Muscle layer of colon (tissue), 2 donors: ENCODE results near the gene CHD2.

Experiments used
- H3K27ac ChIP-seq: one replicate; pipeline ENCODE4 v1.7.0; 2013; ENCODE audit warnings: low read depth, mild to moderate bottlenecking, low read length, moderate library complexity
- H3K27me3 ChIP-seq, 2 donors: one replicate each; pipeline ENCODE4 v1.7.0; 2013; ENCODE audit warnings: low read length in 2 of 2, mild to moderate bottlenecking in 2 of 2; ENCODE audit not compliant: insufficient read depth in 2 of 2, control insufficient read depth in 1 of 2
- H3K36me3 ChIP-seq: one replicate; pipeline ENCODE4 v1.7.0; 2013; ENCODE audit warnings: mild to moderate bottlenecking, low read length; ENCODE audit not compliant: insufficient read depth
- H3K4me1 ChIP-seq: one replicate; pipeline ENCODE4 v1.7.0; 2013; ENCODE audit warnings: mild to moderate bottlenecking, low read length; ENCODE audit not compliant: insufficient read depth
- H3K4me3 ChIP-seq, 2 donors: one replicate each; pipeline ENCODE4 v1.7.0; 2013; ENCODE audit warnings: low read length in 2 of 2, low read depth in 1 of 2, mild to moderate bottlenecking in 1 of 2, moderate library complexity in 1 of 2
- H3K9ac ChIP-seq: one replicate; pipeline ENCODE4 v1.7.0; 2013; ENCODE audit warnings: low read length
- H3K9me3 ChIP-seq: one replicate; pipeline ENCODE4 v1.7.0; 2013; ENCODE audit warnings: mild to moderate bottlenecking, low read length
- donor health status: abdominal sarcoma.
- donor health status: Adenocarcinoma of cecum.

CHD2 gene

DNA sequence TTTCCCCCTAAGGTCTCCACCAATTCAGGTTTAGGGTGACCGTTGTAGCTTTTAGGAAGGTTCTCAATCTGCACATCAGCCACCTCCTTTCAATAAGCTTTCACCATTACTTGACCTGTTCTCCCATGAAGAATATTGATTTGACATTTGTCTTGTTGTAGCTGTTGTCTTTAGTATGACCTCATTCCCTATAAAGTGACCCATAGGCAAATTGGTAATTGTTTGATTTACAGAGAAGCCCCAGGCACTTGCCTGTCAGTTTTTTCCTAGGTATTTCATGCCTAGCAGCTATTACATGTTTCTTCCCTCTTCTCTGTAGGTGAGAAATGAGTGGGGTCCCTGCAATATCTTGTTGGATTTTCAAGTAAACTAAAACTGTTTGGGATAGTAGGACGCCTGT lies 36.0 kb downstream of the CHD2 start:
- no peak overlapping the region for H3K27ac ChIP-seq
- H3K9ac ChIP-seq, result no peak overlapping the region
- H3K4me3 ChIP-seq, result no peak overlapping the region
- peaks cover 14% of the 10 kb centered on the region for H3K4me1 ChIP-seq
- no peaks in the 10 kb centered on the region for H3K27me3 ChIP-seq
- peaks cover 63% of the 10 kb centered on the region for H3K36me3 ChIP-seq
- no peaks in the 10 kb centered on the region for H3K9me3 ChIP-seq

DNA sequence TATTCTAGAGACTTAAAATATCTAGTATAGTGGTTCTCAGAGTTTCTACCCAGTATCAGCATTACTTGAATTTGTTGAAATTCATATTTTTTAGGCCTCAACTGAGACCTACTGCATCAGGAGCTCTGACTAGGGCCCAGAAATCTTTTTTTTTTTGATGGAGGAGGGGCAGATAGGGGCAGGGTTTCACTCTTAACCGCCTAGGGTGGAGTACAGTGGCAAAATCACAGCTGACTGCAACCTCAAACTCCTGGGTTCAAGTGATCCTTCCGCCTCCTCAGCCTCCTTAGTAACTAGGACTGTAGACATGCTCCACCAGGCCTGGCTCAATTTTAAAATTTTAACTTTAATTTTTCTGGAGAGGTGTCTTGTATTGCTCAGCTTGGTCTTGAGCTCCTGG lies 36.6 kb downstream of the CHD2 start:
- Histone ChIP-seq H3K4me1 (peaks cover 14% of the 10 kb centered on the region), H3K9me3 (no peaks in the 10 kb centered on the region), H3K4me3 (no peak overlapping the region), H3K27me3 (no peaks in the 10 kb centered on the region), H3K36me3 (peaks cover 63% of the 10 kb centered on the region), H3K27ac (no peak overlapping the region), H3K9ac (no peak overlapping the region)

DNA sequence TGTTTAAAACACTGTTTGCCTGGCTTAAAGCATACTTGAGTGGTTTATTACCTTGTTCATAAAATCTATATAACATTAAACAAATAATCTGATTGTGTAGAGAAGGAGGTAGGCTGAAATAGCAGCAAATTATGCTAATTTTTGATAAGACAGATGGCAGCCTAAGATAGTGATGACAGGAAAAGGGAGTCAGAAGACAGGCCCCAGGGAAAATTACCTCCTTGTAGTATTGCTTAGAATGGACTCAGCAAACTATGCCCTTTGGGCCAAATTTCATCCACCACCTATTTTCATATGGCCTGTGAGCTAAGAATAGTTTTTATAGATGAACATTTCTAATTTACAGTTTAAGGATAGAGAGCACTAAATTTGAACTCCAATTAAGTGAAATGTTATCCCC lies 37.8 kb downstream of the CHD2 start:
- no peak overlapping the region for H3K27ac ChIP-seq
- H3K27me3 ChIP-seq, result no peaks in the 10 kb centered on the region
- H3K36me3 ChIP-seq, result peaks cover 74% of the 10 kb centered on the region

DNA sequence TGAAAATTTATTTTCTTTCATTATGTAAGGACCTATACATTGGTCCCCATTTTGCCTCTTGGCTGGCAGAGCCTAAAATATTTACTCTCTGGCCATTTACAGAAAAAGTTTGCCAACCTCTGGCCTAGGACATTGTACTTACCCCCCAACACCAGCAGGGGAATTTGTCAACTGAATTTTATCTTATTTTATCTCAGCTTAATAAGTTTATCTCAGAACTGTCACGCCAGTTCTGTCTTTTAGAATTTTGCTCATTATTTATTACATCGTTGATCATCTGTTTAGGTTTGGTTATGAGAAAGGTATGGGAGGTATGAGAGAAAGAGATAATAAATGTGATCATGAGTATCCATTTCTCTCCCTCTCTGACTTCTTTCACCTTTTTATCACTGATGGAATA lies 38.3 kb downstream of the CHD2 start:
- no peak overlapping the region for H3K27ac ChIP-seq
- H3K4me1 ChIP-seq, result peaks cover 14% of the 10 kb centered on the region
- no peaks in the 10 kb centered on the region for H3K27me3 ChIP-seq
- no peak overlapping the region for H3K9ac ChIP-seq
- no peak overlapping the region for H3K4me3 ChIP-seq
- peaks cover 75% of the 10 kb centered on the region for H3K36me3 ChIP-seq
- no peaks in the 10 kb centered on the region for H3K9me3 ChIP-seq

More for the DNA sequence above, 37.8 kb downstream of the CHD2 start:
- Histone ChIP-seq H3K9ac (no peak overlapping the region), H3K9me3 (no peaks in the 10 kb centered on the region), H3K4me3 (no peak overlapping the region), H3K4me1 (peaks cover 14% of the 10 kb centered on the region)

DNA sequence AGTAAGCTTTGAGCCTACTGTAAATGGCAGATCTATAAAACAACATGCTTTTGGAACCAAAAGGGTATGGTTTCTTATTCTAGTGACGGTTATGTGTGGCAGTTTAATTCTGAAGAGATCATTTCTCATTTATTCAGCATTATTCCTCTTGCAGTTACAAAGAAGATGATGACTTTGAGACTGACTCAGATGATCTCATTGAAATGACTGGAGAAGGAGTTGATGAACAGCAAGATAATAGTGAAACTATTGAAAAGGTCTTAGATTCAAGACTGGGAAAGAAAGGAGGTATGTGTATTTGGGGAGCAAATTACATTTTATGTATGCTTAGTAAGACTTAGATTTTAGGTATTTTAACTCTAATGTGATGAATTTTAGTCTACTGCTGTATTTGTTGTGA lies 41.5 kb downstream of the CHD2 start:
- no peaks in the 10 kb centered on the region for H3K27me3 ChIP-seq
- H3K4me1 ChIP-seq, result peaks cover 14% of the 10 kb centered on the region
- H3K9ac ChIP-seq, result no peak overlapping the region
- H3K9me3 ChIP-seq, result no peaks in the 10 kb centered on the region
- H3K4me3 ChIP-seq, result no peak overlapping the region
- no peak overlapping the region for H3K27ac ChIP-seq
- peaks cover 73% of the 10 kb centered on the region for H3K36me3 ChIP-seq

DNA sequence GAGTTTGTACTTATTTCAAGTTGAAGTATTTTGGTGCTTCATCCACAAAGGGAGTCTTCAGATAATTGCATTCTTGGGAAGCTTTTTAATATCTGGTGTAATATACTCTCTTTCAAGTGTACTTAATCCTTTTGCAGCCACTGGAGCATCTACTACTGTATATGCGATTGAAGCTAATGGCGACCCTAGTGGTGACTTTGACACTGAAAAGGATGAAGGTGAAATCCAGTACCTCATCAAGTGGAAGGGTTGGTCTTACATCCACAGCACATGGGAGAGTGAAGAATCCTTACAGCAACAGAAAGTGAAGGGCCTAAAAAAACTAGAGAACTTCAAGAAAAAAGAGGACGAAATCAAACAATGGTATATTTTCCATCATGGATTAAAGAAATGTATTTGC lies 42.6 kb downstream of the CHD2 start:
- peaks cover 10% of the 10 kb centered on the region for H3K4me1 ChIP-seq
- H3K27ac ChIP-seq, result no peak overlapping the region
- H3K9me3 ChIP-seq, result no peaks in the 10 kb centered on the region
- H3K27me3 ChIP-seq, result no peaks in the 10 kb centered on the region
- H3K4me3 ChIP-seq, result no peak overlapping the region
- no peak overlapping the region for H3K9ac ChIP-seq
- peaks cover 77% of the 10 kb centered on the region for H3K36me3 ChIP-seq

DNA sequence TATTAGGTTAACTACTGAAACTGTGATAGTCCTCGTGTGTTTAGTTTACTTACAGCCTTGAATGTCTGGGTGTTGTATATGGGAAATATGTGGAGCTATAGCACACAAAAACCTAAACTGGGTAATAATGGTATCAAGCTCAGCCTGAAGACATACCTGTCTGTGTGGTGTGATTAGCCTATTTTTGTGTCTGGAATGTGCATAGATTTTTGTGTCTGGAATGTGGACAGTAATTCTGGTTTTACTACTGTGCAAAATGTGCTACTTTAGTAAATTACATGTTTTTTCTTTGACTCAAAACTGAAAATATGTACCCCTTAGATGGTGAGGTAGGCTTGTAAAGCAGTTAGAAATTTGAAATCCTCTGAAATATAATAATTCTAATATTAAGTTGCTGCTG lies 43.5 kb downstream of the CHD2 start:
- no peak overlapping the region for H3K4me3 ChIP-seq
- no peaks in the 10 kb centered on the region for H3K9me3 ChIP-seq
- H3K4me1 ChIP-seq, result peaks cover 3% of the 10 kb centered on the region
- H3K27ac ChIP-seq, result no peak overlapping the region
- H3K36me3 ChIP-seq, result peaks cover 83% of the 10 kb centered on the region
- no peak overlapping the region for H3K9ac ChIP-seq
- no peaks in the 10 kb centered on the region for H3K27me3 ChIP-seq

DNA sequence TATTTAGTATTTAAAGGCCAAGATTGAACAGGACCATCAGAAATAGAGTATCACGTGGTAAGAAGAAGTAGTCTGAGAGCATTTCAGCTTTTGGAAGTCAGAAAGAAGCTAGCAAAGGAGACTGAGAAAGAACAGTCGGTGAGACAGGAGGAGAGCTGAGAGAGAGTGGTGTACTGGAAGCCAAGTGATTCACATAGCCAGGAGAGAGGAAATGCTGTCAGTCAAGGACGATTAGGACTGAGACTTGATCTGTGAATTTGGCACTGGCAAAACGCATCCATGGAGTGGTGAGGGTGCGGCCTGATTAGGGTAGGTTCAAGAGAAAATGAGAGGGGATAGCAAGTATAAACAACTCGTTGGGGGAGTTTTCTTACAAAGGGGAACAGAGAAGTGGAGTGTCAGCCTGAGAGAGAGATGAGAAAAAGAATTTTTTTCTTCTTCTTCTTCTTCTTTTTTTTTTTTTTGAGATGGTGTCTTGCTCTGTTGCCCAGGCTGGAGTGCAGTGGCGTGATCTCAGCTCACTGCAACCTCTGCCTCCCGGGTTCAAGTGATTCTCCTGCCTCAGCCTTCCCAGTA lies 44.9 kb downstream of the CHD2 start:
- Histone ChIP-seq H3K4me1 (no peaks in the 10 kb centered on the region), H3K9me3 (peaks cover 14% of the 10 kb centered on the region), H3K9ac (no peak overlapping the region), H3K27ac (no peak overlapping the region), H3K36me3 (peaks cover 87% of the 10 kb centered on the region), H3K27me3 (no peaks in the 10 kb centered on the region), H3K4me3 (no peak overlapping the region)

DNA sequence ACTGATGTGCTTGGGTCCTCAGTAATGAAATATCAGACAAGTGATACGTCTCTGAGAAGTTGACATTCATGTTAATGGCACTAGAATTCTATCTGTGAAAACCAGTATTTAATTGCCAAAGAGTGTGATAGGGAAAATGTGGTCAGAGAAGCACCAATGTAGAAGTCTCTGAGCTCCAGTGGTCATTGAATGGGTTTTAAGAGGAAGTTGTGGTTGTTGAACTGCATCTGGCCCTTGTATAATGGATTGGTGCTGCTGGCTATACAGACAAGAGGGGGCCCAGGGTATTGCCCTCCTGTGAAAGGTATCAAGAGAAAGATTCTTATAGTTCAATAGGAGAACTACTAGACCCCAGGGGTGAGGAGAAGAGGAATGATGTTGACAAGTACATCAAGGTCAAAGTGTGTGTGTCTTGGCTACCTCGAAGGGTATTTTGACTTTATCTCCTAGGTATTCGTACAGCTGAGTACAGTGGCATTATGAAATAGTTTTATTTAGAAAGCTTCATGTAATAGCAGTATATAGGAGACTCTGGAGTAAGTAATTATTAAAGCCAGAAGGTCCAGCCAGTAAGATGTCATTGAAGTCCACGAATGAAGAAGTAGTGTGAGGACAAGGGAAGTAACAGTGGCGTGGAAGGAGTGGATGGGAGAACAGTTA lies 47.1 kb downstream of the CHD2 start:
- Histone ChIP-seq H3K9ac (no peak overlapping the region), H3K27ac (no peak overlapping the region), H3K9me3 (peaks cover 20% of the 10 kb centered on the region), H3K36me3 (peaks cover 81% of the 10 kb centered on the region), H3K4me3 (no peak overlapping the region), H3K27me3 (no peaks in the 10 kb centered on the region), H3K4me1 (no peaks in the 10 kb centered on the region)

DNA sequence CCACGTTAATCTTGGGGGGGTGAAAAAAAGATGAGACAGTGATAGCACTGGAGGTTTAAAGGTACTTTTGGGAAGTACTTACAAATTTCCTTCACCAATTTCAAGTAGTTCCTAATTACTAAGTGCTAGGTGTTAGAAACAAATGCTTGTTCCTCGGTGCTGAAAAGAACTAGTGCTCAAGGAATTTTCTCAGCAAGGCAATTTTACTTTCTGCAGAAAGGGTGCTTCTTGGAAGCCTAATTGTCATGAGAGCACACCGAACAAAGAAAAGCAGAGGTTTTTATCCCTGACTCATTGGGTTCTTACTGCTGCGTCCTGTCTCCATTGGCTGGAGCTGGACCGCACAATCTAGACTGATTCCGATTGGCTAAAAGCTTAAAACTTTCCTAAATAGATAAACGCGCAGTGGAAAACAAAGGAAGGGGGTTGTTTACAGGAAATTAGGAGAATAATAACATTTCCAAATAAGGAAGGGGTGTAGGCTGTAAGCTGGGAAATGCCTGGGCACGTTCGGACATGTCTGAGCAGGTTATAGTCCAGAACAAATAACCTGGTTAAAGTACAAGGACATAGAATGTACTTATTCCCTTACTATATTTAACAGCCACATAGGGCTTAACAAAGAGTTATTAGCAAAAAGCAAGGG lies 49.6 kb downstream of the CHD2 start:
- Histone ChIP-seq H3K27me3 (no peaks in the 10 kb centered on the region), H3K4me3 (peak overlapping the region in 1 of 2 donors; percentile 21)

DNA sequence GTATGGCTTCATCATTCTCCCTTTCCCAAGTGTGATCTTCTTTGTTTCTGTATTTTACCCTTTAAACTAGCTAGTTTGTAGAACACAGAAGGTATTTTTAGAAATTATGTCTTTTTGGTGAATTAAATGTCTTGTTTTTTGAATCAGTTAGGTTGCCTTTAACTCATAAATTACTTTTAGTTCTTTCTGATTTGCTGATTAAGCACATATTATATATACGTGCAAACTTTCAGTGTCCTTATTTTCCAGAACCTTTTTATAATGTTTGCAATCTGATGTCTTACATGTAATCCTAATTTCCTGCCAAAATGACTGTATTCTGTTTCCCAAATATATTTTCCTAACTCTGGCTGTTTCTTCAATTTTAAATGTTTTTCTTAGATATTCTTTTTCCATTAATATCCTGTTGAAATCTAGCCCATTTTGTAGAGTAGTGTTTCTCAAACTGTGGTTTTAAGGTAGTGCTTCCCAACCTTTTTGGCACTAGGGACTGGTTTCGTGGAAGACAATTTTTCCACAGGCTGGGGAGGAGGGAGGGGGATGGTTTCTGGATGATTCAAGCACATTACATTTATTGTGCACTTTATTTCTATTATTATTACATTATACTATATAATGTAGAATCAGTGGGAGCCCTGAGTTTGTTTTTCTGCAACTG lies 51.8 kb downstream of the CHD2 start:
- Histone ChIP-seq H3K9ac (no peak overlapping the region), H3K4me3 (no peak overlapping the region), H3K27ac (no peak overlapping the region), H3K9me3 (peaks cover 20% of the 10 kb centered on the region), H3K27me3 (no peaks in the 10 kb centered on the region), H3K36me3 (peaks cover 82% of the 10 kb centered on the region), H3K4me1 (no peaks in the 10 kb centered on the region)

More for the DNA sequence above, 49.6 kb downstream of the CHD2 start:
- Histone ChIP-seq H3K36me3 (peaks cover 79% of the 10 kb centered on the region), H3K9me3 (peaks cover 20% of the 10 kb centered on the region), H3K4me1 (no peaks in the 10 kb centered on the region), H3K9ac (no peak overlapping the region), H3K27ac (no peak overlapping the region)
